ENCODE results near the gene KRT12. TPM values are rescaled to one million over a fixed set of nuclear protein-coding genes. Genes with fewer than 3 reads are reported as not detected.

KRT12 gene
- total RNA-seq, 4 donors from 2014 or later = not detected

GRCh38 chr17:40905370-40905769 lies 38.3 kb upstream of the KRT12 start:
- no peak for DNase-seq (ENCODE audit: low spot score in 2 of 2)
- WGBS, 2 donors = 89 to 91% methylated on average over 5 of the region's 5 CpGs
- TF ChIP-seq EP300 (IDR thresholded peaks at IDR 0.05) = no peak
- TF ChIP-seq POLR2A (IDR thresholded peaks at IDR 0.05) = no peak
- no peak for TF ChIP-seq CTCF (IDR thresholded peaks at IDR 0.05)
- no peak overlapping the region for H3K4me3 ChIP-seq
- H3K27ac ChIP-seq = no peak overlapping the region
- H3K4me1 ChIP-seq = peaks cover 0 to 10% (median 2%) of the 10 kb centered on the region in 4 donors
- H3K36me3 ChIP-seq = no peaks in the 10 kb centered on the region
- no peaks in the 10 kb centered on the region for H3K27me3 ChIP-seq
- H3K9me3 ChIP-seq = no peaks in the 10 kb centered on the region

- TF ChIP-seq CTCF (IDR thresholded peaks at IDR 0.05) = no peak
- TF ChIP-seq POLR2A (IDR thresholded peaks at IDR 0.05) = no peak
- TF ChIP-seq EP300 (IDR thresholded peaks at IDR 0.05) = no peak
- no peak for DNase-seq (ENCODE audit: low spot score in 2 of 2)
- H3K27ac ChIP-seq = peak overlapping the region in 1 of 4 donors; percentile 27
- no peaks in the 10 kb centered on the region for H3K27me3 ChIP-seq
- H3K9me3 ChIP-seq = no peaks in the 10 kb centered on the region
- WGBS, 2 donors = 76 to 79% methylated on average over 12 of the region's 12 CpGs
- H3K4me1 ChIP-seq = no peaks in the 10 kb centered on the region
- H3K36me3 ChIP-seq = no peaks in the 10 kb centered on the region
- H3K4me3 ChIP-seq = no peak overlapping the region
Measured at GRCh38 chr17:40903129-40903847, 36.3 kb upstream of the KRT12 start.

GRCh38 chr17:40902498-40902897 lies 35.5 kb upstream of the KRT12 start:
- TF ChIP-seq EP300 (IDR thresholded peaks at IDR 0.05) (no peak), CTCF (IDR thresholded peaks at IDR 0.05) (no peak), POLR2A (IDR thresholded peaks at IDR 0.05) (no peak)
- 90 to 96% methylated on average over 4 of the region's 4 CpGs for WGBS, 2 donors
- Histone ChIP-seq H3K36me3 (no peaks in the 10 kb centered on the region), H3K27ac (peak overlapping the region in 1 of 4 donors; percentile 27), H3K4me3 (no peak overlapping the region), H3K4me1 (no peaks in the 10 kb centered on the region), H3K9me3 (no peaks in the 10 kb centered on the region), H3K27me3 (no peaks in the 10 kb centered on the region)
- no peak for DNase-seq (ENCODE audit: low spot score in 2 of 2)

- Histone ChIP-seq H3K4me3 (no peak overlapping the region), H3K9me3 (no peaks in the 10 kb centered on the region), H3K27ac (peak overlapping the region in 1 of 4 donors; percentile 27), H3K27me3 (no peaks in the 10 kb centered on the region), H3K4me1 (no peaks in the 10 kb centered on the region), H3K36me3 (no peaks in the 10 kb centered on the region)
- no peak for DNase-seq (ENCODE audit: low spot score in 2 of 2)
- WGBS, 2 donors = 84 to 100% methylated on average over 1 of the region's 1 CpG
- TF ChIP-seq POLR2A (IDR thresholded peaks at IDR 0.05) = no peak
- no peak for TF ChIP-seq EP300 (IDR thresholded peaks at IDR 0.05)
- no peak for TF ChIP-seq CTCF (IDR thresholded peaks at IDR 0.05)
Measured at GRCh38 chr17:40901981-40902474, 35.0 kb upstream of the KRT12 start.

- 69 to 77% methylated on average over 5 of the region's 5 CpGs for WGBS, 2 donors
- DNase-seq (ENCODE audit: low spot score in 2 of 2) = no peak
- H3K9me3 ChIP-seq = no peaks in the 10 kb centered on the region
- no peaks in the 10 kb centered on the region for H3K27me3 ChIP-seq
- H3K27ac ChIP-seq = no peak overlapping the region
- H3K36me3 ChIP-seq = no peaks in the 10 kb centered on the region
- no peak for TF ChIP-seq CTCF (IDR thresholded peaks at IDR 0.05)
- TF ChIP-seq POLR2A (IDR thresholded peaks at IDR 0.05) = no peak
- TF ChIP-seq EP300 (IDR thresholded peaks at IDR 0.05) = no peak
- H3K4me1 ChIP-seq = peaks cover 0 to under 1% (median 0%) of the 10 kb centered on the region in 4 donors
- no peak overlapping the region for H3K4me3 ChIP-seq
Measured at GRCh38 chr17:40900809-40901356, 33.9 kb upstream of the KRT12 start.
